CD14-positive monocyte (primary cell): ENCODE data around the gene ASB9. TPM values are rescaled to one million over a fixed set of nuclear protein-coding genes. Genes with fewer than 3 reads are reported as not detected.

Experiments used
- DNase-seq, 3 donors: peaks; one replicate each; pipeline ENCODE4 v3.0.0-alpha.2; 2011 to 2022
- H2AFZ ChIP-seq: 2 replicates; pipeline ENCODE4 v1.6.0; 2012; ENCODE audit warnings: mild to moderate bottlenecking, low read depth, low read length, inconsistent platforms; ENCODE audit not compliant: insufficient read depth, poor library complexity, severe bottlenecking
- H3K27ac ChIP-seq, 2 donors: 1 replicate in 1 of 2; 2 replicates in 1 of 2; pipeline ENCODE4 v1.5.1; 2012 to 2013; ENCODE audit warnings: low read length in 2 of 2, control low read depth in 1 of 2, inconsistent platforms in 1 of 2, low read depth in 1 of 2, mild to moderate bottlenecking in 1 of 2
- H3K27me3 ChIP-seq, 2 donors: one replicate each; pipeline versions ENCODE4 v1.6.0 to v1.6.1; 2011 to 2013; ENCODE audit warnings: low read length in 2 of 2; ENCODE audit not compliant: control insufficient read depth in 2 of 2, insufficient read depth in 2 of 2
- H3K36me3 ChIP-seq, 2 donors: replicated peaks in 1 of 2; 1 replicate in 1 of 2; 2 replicates in 1 of 2; pipeline versions ENCODE4 v1.5.1 to v1.6.1; 2012 to 2013; ENCODE audit warnings: low read length in 2 of 2, control low read depth in 1 of 2, inconsistent platforms in 1 of 2, mild to moderate bottlenecking in 1 of 2; ENCODE audit not compliant: insufficient read depth in 2 of 2, control insufficient read depth in 1 of 2
- H3K4me1 ChIP-seq, 2 donors: 1 replicate in 1 of 2; 2 replicates in 1 of 2; pipeline versions ENCODE4 v1.5.1 to v1.6.1; 2012 to 2013; ENCODE audit warnings: low read length in 2 of 2, control low read depth in 1 of 2, inconsistent platforms in 1 of 2, mild to moderate bottlenecking in 1 of 2, moderate library complexity in 1 of 2; ENCODE audit not compliant: insufficient read depth in 2 of 2, control insufficient read depth in 1 of 2
- H3K4me2 ChIP-seq: replicated peaks from 2 replicates; pipeline ENCODE3; 2012; ENCODE audit warnings: low read length, moderate library complexity, mild to moderate bottlenecking; ENCODE audit not compliant: poor library complexity, severe bottlenecking; ENCODE audit errors: extremely low read depth
- H3K4me3 ChIP-seq, 3 experiments: fragments of 200-600 bp in 1 of 3; sonication (generic) in 1 of 3; replicated peaks in 1 of 3; 1 replicate in 2 of 3; 2 replicates in 1 of 3; pipeline ENCODE4 v1.5.1; 2011 to 2013; ENCODE audit warnings: low read length in 3 of 3, mild to moderate bottlenecking in 3 of 3, control low read depth in 2 of 3, low read depth in 2 of 3, inconsistent platforms in 1 of 3, moderate library complexity in 1 of 3
- H3K79me2 ChIP-seq: 2 replicates; pipeline ENCODE4 v1.6.0; 2012; ENCODE audit warnings: mild to moderate bottlenecking, control low read depth, inconsistent platforms, low read length, moderate library complexity; ENCODE audit not compliant: insufficient read depth
- H3K9ac ChIP-seq: 2 replicates; pipeline ENCODE4 v1.6.0; 2017; ENCODE audit warnings: low read length, mild to moderate bottlenecking; ENCODE audit not compliant: insufficient read depth, poor library complexity, severe bottlenecking
- H3K9me3 ChIP-seq, 2 donors: replicated peaks in 1 of 2; 1 replicate in 1 of 2; 2 replicates in 1 of 2; pipeline versions ENCODE4 v1.5.1 to v1.6.1; 2012 to 2013; ENCODE audit warnings: low read length in 2 of 2, control low read depth in 1 of 2; ENCODE audit not compliant: control insufficient read depth in 1 of 2, insufficient read depth in 1 of 2
- H4K20me1 ChIP-seq: 2 replicates; pipeline ENCODE4 v1.6.0; 2012; ENCODE audit warnings: mild to moderate bottlenecking, low read length, control low read depth, moderate library complexity; ENCODE audit not compliant: insufficient read depth
- H3K27ac Mint-ChIP-seq, 7 donors: one replicate each; pipeline ENCODE4 v1.8.0; 2020; ENCODE audit warnings: mild to moderate bottlenecking in 7 of 7, mixed read lengths in 7 of 7, moderate library complexity in 6 of 7, inconsistent platforms in 2 of 7
- H3K27me3 Mint-ChIP-seq, 3 donors: one replicate each; pipeline ENCODE4 v1.8.0; 2021 to 2022; ENCODE audit warnings: low read depth in 3 of 3, mild to moderate bottlenecking in 3 of 3, mixed read lengths in 3 of 3, moderate library complexity in 3 of 3, inconsistent platforms in 1 of 3
- H3K36me3 Mint-ChIP-seq, 2 donors: one replicate each; pipeline ENCODE4 v1.8.0; 2020; ENCODE audit warnings: mixed read lengths in 2 of 2, inconsistent platforms in 1 of 2, mild to moderate bottlenecking in 1 of 2
- H3K4me1 Mint-ChIP-seq: one replicate; pipeline ENCODE4 v1.8.0; 2020; ENCODE audit warnings: mild to moderate bottlenecking, mixed read lengths
- H3K4me3 Mint-ChIP-seq, 2 donors: one replicate each; pipeline ENCODE4 v1.8.0; 2020; ENCODE audit warnings: mild to moderate bottlenecking in 2 of 2, mixed read lengths in 2 of 2, moderate library complexity in 1 of 2
- H3K9me3 Mint-ChIP-seq, 7 donors: one replicate each; pipeline ENCODE4 v1.8.0; 2020 to 2022; ENCODE audit warnings: mixed read lengths in 7 of 7, mild to moderate bottlenecking in 6 of 7, moderate library complexity in 6 of 7, inconsistent platforms in 2 of 7
- WGBS: methylation state at CpG from one replicate; pipeline ENCODE4 v1.1.5; 2013; ENCODE audit warnings: missing lambda C conversion rate; ENCODE audit not compliant: insufficient coverage; 5-methylcytosine and 5-hydroxymethylcytosine counted together
- intact Hi-C, 2 donors: fragments of 100-400 bp; cut with micrococcal nuclease; formaldehyde crosslinking; loops; one replicate each; pipeline versions ENCODE4 v1.15.0 to v1.15.1; 2023
- polyA plus RNA-seq, 3 donors: library from polyadenylated mRNA; depleted of rRNA in 1 of 3; unstranded in 2 of 3; stranded (reverse) in 1 of 3; fragments of 300-500 nt in 2 of 3; fragments of >200 nt in 1 of 3; fragmentation: Illumina TruSeq in 2 of 3; gene quantifications; 1 replicate in 2 of 3; 2 replicates in 1 of 3; pipeline ENCODE4 v1.2.3, GENCODE V29; 2012 to 2021
- TF ChIP-seq, protein P1 (sequence below): fragments of 200-600 bp; IDR thresholded peaks from one replicate; pipeline ENCODE4 v1.8.0; 2022; ENCODE audit warnings: antibody characterized with exemption, mild to moderate bottlenecking

The ASB9 gene
- polyA plus RNA-seq, 3 donors, result 0.24 to 1.4 (median 0.63) TPM

- Mint-ChIP-seq H3K27ac (no peak overlapping the region), H3K36me3 (no peaks in the 10 kb centered on the region), H3K4me1 (no peaks in the 10 kb centered on the region), H3K27me3 (peaks cover 0 to 12% (median 3%) of the 10 kb centered on the region in 3 donors), H3K4me3 (no peak overlapping the region), H3K9me3 (peaks cover 0 to 3% (median 0%) of the 10 kb centered on the region in 7 donors)
- no peaks in the 10 kb centered on the region for H4K20me1 ChIP-seq
- TF ChIP-seq, protein P1, sequence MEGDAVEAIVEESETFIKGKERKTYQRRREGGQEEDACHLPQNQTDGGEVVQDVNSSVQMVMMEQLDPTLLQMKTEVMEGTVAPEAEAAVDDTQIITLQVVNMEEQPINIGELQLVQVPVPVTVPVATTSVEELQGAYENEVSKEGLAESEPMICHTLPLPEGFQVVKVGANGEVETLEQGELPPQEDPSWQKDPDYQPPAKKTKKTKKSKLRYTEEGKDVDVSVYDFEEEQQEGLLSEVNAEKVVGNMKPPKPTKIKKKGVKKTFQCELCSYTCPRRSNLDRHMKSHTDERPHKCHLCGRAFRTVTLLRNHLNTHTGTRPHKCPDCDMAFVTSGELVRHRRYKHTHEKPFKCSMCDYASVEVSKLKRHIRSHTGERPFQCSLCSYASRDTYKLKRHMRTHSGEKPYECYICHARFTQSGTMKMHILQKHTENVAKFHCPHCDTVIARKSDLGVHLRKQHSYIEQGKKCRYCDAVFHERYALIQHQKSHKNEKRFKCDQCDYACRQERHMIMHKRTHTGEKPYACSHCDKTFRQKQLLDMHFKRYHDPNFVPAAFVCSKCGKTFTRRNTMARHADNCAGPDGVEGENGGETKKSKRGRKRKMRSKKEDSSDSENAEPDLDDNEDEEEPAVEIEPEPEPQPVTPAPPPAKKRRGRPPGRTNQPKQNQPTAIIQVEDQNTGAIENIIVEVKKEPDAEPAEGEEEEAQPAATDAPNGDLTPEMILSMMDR, result no peak
- intact Hi-C loops, result no loop called here
- DNase-seq, result no peak
- H3K27ac ChIP-seq, result no peak overlapping the region
- no peaks in the 10 kb centered on the region for H3K36me3 ChIP-seq
- no peaks in the 10 kb centered on the region for H3K79me2 ChIP-seq
- no CpG with 5 or more reads among the region's 1 CpG for WGBS
- no peak overlapping the region for H3K9ac ChIP-seq
- H2AFZ ChIP-seq, result no peak overlapping the region
- no peaks in the 10 kb centered on the region for H3K4me1 ChIP-seq
- H3K4me3 ChIP-seq, result no peak overlapping the region
- peaks cover 0 to 5% of the 10 kb centered on the region in 2 donors for H3K27me3 ChIP-seq
- no peak overlapping the region for H3K4me2 ChIP-seq
- no peaks in the 10 kb centered on the region for H3K9me3 ChIP-seq
Observed at GRCh38 chrX:15206306-15206705, 63.6 kb downstream of the ASB9 start.

DNA sequence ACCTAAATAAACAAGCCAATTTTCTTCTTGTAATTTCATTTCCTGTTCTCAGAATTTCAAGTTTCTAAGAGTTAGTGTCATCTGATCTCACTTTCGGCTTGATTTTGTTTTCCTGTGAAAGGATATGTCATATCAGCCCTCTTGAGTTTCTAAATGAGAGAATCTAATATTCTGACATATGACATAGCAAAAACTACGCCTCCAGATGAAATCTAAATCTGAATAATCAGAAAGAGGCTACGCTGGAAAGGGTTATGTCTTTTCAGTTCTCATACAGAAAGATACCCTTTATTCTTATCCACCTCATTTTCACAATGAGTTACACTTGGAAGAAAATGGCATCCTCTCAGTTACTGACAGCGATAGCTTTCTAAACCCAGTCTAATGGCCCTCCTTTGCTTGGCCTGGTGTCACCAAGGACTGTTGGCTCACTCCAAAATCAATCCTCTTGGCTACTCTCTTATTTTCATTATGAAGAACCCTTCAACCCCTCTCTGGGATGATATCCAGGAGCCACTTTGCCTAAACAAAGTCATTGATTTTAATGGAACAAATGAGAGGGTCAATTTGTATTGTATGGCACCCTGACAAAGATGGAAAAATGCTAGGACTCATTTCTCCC is 65.6 kb downstream of the ASB9 start:
- peaks cover 0 to 20% (median 1%) of the 10 kb centered on the region in 3 donors for H3K27me3 Mint-ChIP-seq
- peaks cover 0 to 6% (median 0%) of the 10 kb centered on the region in 7 donors for H3K9me3 Mint-ChIP-seq
- Histone ChIP-seq H3K4me2 (no peak overlapping the region), H2AFZ (no peak overlapping the region), H3K4me3 (no peak overlapping the region), H3K27ac (no peak overlapping the region), H3K79me2 (no peaks in the 10 kb centered on the region), H3K9ac (no peak overlapping the region), H3K36me3 (no peaks in the 10 kb centered on the region), H4K20me1 (no peaks in the 10 kb centered on the region), H3K27me3 (peaks cover 0 to 9% of the 10 kb centered on the region in 2 donors), H3K9me3 (no peaks in the 10 kb centered on the region), H3K4me1 (no peaks in the 10 kb centered on the region)
- no CpG with 5 or more reads among the region's 4 CpGs for WGBS
- TF ChIP-seq, protein P1, result no peak
- H3K27ac Mint-ChIP-seq, result no peak overlapping the region
- H3K36me3 Mint-ChIP-seq, result no peaks in the 10 kb centered on the region
- DNase-seq, result no peak
- no peaks in the 10 kb centered on the region for H3K4me1 Mint-ChIP-seq
- intact Hi-C loops, result no loop called here
- no peak overlapping the region for H3K4me3 Mint-ChIP-seq
